NCI-H2171 treated with DMSO at 0.1 percent for 48 hours (cell line): Measurements from ENCODE around the gene LY9.
"Not testable (repeated sequence)": the region's sequence is repeated elsewhere in the genome, so short reads cannot be mapped to it uniquely, and the experiment has no call there.

ENCODE experiments used
- DNase-seq: peaks from one replicate; lab custom pipeline; 2025; lab: John Stamatoyannopoulos, UW

Gene LY9

GRCh38 chr1:160774886-160775719 is 20.9 kb upstream of the LY9 start:
- no peak for DNase-seq

DNA sequence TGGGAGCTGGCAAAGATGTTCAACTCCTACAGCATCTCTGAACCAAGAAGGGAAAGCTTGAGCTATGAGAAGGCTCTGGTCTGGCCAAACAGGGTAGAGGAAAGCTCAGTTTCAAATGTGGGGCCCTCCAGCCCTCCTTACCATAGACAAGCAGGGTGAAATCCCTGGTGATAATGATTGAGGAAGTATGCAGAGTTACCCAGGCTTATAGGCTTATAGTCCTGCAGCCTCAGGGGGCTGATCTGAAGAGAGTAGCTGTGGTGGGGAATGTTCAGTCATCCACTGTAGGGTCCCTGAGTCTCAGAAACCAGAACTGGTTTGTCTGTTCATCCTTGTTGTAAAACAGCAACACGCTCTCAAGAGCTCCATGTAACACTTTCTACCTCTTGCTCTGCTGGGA is 19.8 kb upstream of the LY9 start:
- no peak for DNase-seq

- DNase-seq: peak; percentile 20
Measured at GRCh38 chr1:160777486-160778089, 18.4 kb upstream of the LY9 start.

GRCh38 chr1:160778976-160779375 is 17.0 kb upstream of the LY9 start:
- no peak for DNase-seq

- DNase-seq: no peak
Measured at GRCh38 chr1:160779626-160780397, 16.2 kb upstream of the LY9 start.

GRCh38 chr1:160780398-160780755 is 15.6 kb upstream of the LY9 start:
- DNase-seq: no peak

GRCh38 chr1:160781186-160781766 is 14.7 kb upstream of the LY9 start:
- no peak for DNase-seq

DNA sequence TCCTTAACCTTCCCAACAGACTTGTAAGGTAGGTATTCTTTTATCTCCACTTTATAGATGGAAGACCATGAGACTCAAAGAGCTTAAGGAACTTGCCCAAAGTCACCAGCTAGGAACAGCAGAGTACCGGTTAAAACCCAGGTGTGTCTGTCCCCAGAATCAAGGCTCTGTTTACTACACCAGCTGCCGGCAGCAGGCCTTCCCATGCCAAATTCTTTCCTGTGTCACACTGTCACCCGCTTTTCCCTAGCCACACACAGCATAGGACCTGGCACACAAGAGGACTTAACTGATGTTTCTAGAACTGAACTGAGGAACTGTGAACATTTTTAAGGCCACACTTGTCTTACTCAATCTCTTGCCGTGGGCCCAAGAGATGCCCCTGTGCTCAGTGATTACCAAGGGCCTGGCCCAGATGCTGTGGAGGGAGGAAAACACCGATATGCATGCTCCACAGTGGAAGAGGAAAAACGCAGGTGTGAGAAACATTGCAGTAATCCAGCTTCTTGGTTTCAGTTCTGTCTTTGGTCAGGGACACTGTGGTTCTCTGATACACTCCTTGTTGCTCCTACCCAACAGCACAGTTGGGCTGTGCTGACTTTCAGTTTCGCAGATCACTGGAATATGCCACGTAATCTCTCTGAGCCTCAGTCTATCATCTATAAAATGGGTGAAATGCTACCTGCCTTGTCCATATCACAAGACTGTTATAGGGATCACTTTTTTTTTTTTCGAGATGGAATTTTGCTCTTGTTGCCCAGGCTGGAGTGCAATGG is 13.9 kb upstream of the LY9 start:
- DNase-seq: no peak

DNA sequence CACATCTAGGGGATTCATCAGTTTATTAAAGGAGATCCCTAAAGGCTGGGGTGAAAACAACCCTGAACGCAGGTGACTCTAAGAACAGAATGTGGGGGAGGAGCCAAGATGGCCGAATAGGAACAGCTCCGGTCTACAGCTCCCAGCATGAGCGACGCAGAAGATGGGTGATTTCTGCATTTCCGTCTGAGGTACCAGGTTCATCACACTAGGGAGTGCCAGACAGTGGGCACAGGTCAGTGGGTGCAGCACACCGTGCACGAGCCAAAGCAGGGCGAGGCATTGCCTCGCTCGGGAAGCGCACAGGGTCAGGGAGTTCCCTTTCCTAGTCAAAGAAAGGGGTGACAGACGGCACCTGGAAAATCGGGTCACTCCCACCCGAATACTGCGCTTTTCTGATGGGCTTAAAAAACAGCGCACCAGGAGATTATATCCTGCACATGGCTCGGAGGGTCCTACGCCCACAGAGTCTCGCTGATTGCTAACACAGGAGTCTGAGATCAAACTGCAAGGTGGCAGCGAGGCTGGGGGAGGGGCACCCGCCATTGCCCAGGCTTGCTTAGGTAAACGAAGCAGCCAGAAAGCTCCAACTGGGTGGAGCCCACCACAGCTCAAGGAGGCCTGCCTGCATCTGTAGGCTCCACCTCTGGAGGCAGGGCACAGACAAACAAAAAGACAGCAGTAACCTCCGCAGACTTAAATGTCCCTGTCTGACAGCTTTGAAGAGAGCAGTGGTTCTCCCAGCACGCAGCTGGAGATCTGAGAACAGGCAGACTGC is 12.8 kb upstream of the LY9 start:
- not testable (repeated sequence) for DNase-seq

DNA sequence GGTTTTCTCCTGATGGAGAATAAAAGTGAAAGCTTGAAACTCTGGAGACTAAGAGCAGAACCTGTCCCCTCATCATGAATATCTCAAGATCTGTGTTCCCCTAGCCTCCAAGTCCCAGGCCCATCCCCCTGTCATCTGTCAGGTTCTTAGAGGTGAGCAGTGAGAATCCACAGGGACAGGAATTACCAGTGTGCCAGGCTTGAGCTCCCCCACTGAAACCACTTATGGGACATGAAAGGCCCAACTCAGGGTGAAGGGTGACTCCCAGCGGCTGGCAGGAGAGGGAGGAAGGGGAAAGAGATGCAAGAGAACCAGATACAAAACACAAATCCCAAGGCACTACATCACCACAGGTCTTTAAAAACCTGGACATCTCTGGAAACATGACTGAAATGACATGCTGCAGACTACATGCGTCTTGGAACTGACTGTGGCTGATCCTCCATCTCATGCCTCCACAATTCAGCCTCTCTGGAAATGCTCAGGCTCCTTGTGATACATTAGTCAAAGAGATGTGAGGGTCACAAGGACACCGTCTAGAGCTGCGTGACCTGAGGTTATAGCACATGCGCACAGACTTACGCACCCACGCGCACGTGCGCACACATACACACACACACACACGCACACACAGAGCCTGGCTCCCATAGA is 6.8 kb upstream of the LY9 start:
- DNase-seq: no peak

GRCh38 chr1:160789702-160790611 is 6.0 kb upstream of the LY9 start:
- no peak for DNase-seq

GRCh38 chr1:160794376-160794775 is 1.6 kb upstream of the LY9 start:
- no peak for DNase-seq

DNA sequence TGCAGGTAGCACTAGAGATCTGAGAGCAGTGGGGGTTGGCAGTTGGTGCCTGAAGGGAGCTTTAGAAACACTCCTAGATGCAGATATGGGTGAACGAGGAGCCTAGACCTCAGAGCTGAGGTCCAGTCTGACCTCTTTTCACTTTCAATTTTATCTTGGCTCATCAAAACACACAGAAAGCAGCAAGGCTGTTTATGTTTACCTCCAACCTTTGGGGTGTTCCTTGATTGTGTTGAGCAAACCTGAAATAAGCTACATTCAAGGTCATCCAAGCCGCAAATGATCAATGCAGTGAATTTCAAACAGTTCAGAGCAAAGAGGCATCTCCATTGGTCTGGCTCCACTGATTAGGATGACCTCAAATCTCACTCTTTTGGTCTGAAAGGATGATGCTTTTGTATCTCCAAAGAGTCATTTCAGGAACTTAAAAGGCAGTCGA is 1.3 kb downstream of the LY9 start:
- no peak for DNase-seq

DNA sequence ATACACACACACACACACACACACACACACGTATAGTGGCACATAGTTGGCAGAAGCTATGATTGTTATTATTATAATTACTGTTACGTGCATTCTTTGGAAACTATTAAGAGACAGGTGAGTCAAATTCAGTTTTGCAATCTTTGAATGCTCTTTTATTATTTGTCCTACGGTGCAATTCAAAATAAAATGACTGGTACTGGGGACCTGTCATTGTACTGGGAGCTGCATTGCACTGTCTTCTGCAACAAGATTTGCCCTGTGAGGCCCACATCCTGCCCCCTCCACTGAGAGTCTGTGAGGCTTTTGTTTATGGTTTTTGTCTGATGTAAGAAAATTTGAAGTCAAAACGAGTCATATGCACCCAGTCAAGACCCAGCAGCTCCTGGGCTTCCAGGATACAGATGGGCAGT is 1.9 kb downstream of the LY9 start:
- DNase-seq: no peak

- DNase-seq: no peak
Measured at GRCh38 chr1:160798439-160798838, 2.5 kb downstream of the LY9 start.

- DNase-seq: no peak
Measured at GRCh38 chr1:160799641-160800040, 3.7 kb downstream of the LY9 start.

DNA sequence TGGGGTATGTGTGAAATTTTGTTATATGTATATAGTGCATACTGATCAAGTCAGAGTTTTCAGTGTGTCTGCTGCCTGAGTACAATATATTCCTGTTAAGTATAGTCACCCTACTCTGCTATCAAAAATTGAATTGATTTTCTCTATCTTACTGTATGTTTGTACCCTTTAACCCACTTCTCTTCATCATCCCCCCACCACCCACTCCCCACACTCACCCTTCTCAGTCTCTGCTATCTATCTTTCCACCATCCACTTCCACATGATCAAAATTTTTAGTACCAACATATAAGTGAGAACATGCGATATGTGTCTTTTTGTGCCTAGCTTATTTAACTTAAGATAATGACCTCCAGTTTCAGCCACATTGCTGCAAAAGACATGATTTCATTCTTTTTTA is 4.2 kb downstream of the LY9 start:
- DNase-seq: no peak

DNA sequence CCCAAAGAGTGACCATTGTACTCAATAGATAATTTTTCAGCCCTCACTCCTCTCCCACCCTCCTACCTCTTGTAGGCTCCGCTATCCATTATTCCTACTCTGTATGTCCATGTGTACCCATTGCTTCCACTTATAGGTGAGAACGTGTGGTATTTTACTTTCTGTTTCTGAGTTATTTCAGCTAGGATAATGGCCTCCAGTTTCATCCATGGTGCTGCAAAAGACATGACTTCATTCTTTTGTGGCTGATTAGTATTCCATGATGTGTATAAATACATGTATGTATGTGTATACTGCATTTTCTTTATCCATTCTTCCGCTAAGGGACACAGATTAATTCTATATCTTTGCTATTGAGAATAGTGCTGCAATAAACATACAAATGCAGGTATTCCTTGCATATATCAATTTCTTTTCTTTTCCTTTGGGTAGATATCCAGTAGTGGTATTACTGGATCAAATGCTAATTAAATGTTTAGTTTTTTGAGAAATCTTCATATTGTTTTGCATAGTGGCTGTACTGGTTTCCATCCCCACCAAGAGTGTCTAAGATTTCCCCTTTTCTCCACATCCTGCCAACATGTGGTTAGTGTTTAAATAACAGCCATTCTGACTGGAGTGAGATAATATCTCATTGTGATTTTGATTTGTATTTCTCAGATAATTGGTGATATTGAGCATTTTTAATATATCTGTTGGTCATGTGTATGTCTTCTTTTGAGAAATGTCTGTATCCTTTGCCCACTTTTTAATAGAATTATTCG is 4.9 kb downstream of the LY9 start:
- no peak for DNase-seq
